GM18858 (cell line): ENCODE results near the gene CLEC12A.
"Not testable (repeated sequence)": the region's sequence is repeated elsewhere in the genome, so short reads cannot be mapped to it uniquely, and the experiment has no call there.

Experiments used
- ATAC-seq: cut with Tn5 transposase; IDR thresholded peaks from one replicate; pipeline ENCODE4 v1.9.1; 2021; ENCODE audit not compliant: unreplicated experiment

CLEC12A gene

DNA sequence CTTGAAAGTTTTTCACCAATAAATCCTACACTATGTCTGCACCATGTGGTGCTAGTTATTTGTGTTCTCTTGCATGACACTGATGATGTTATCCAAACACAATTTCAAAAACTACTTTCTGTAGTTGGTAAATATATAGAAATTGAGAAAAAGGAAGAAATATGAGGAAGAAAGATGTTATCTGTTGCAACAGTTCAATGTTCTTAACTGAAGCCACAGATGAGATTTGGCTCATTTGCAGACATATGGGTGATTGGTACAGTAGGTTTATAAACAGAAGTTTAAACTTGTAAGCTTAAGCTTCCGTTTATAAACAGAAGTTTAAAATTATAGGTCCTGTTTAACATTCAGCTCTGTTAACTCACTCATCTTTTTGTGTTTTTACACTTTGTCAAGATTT, at the start of gene CLEC12A:
Gene CLEC12A (plus strand): TSS at position 229 of the 400 bp plus-strand sequence. CDS start 188 bp downstream, outside the sequence.
- no peak for ATAC-seq

DNA sequence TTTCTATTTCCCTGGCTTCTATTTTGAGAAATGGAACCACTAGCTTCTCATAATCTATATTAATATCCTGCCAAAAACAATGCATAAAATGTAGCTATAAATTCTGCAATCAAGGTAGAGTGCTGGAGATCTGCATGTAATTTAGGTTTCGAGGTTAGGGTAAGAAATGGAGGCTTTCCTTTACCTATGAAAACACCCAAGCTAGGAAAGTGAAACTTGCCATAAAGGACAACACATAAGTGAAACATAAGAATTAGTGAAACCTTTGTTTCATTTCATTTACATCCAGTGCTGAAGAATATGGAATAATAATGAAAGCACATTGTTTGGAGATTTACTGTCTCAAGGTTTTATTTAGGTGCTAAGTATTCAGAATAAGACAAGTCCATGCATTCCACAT, 48.8 kb upstream of the CLEC12A start:
- no peak for ATAC-seq

DNA sequence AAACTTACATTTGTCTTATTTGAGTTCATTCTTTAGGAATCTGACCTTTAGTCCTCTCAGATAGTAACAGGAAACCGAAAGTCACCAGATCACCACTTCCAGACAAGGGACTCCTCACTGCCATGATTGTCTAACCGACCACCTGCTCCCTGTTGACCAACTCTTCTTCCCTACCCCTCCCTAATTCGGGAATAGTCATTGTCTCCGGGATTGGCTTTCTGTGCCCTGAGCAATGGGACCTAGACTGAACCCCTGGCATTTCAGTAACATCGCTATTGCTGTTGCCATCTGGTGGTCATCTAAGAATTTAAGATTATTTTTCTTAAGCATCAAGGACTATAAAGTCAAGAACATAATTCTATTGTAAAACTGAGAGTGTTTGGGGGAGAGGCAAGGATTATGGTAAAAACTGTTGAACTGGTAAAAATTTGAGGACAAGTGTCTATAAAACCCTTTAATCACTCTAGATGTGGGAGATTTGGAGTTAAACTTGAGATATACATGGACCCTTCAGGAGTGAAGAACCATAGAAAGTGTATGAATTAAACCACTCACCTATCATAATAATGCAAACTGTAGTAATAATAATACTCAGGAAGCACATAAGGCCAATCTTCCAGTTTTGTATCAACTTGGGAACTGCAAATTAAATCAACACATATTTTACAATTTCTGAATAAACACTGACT, 45.4 kb upstream of the CLEC12A start:
- ATAC-seq, result no peak

DNA sequence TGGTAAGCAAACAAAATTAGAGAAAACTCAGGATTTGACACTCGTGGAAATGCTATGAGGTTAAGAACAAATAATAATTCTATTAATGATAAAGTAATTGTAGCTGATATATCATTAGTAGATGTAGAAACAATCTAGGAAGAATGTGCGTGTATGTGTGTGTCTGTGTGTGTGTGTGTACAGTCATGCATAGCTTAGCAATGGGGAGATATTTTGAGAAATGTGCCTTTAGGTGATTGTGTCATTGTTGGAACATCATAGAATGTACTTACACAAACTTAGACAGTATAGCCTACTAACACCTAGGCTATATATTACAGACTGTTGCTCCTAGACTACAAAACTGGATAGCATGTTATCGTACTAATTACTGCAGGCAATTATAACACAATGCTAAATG, 44.3 kb upstream of the CLEC12A start:
- ATAC-seq, result no peak

DNA sequence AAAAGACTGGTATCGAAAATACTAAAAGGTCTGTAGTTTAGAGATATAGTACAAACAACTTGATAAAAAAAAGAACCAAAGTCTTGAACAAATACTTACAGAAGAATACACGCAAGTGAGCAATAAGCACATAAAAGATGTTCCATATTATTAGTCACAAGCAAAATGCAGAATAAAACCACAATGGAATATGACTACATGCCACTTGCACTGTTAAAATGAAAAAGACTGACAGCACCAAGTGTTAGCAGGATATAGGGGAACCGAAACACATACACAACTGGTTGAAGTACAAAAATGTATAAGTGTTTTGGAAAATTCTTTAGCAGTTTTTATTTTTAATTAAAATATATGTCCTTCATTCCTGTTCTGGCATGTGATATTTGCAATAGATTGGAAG, 42.6 kb upstream of the CLEC12A start:
- ATAC-seq, result no peak

DNA sequence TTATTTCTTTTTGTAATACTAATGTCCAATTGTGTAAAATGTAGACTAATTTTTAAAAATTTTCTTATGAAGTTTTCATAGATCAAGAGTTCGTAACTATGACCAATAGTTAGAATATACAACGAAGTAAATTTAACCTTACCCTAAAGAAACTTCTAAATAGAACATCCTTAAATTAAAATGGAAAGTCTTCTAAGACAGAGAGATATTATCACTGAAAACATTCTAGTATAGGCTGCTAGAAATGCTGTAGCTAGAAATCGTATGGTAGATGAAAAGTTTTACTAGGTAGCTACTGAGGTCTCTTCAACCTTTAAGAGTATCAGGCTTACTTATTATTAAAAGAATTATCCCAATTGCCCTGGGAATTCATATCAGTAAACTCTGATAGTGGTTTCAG, 40.0 kb upstream of the CLEC12A start:
- no peak for ATAC-seq

DNA sequence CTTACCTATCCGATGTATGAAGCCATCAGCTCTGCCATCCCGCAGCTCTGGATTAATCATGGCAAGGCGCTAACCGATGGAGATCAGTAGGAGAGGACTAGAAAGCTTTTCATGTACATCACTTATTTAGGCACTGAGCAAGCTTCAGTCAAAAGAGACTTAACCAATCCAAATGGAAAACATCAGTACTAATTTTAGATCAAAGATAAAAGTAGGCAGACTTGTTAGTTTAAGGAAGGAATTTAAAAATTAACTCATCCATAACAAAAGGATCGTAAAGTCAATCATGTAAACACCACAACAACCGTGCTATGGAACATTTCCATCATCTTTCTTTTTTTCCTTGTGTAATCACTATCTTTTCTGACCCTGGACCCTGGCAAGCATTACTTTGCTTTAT, 38.9 kb upstream of the CLEC12A start, which contains the start of gene CLEC2A:
Gene CLEC2A (minus strand): TSS at position 101 of the 400 bp plus-strand sequence. CDS start 41 bp downstream, at position 60.
- ATAC-seq, result no peak

DNA sequence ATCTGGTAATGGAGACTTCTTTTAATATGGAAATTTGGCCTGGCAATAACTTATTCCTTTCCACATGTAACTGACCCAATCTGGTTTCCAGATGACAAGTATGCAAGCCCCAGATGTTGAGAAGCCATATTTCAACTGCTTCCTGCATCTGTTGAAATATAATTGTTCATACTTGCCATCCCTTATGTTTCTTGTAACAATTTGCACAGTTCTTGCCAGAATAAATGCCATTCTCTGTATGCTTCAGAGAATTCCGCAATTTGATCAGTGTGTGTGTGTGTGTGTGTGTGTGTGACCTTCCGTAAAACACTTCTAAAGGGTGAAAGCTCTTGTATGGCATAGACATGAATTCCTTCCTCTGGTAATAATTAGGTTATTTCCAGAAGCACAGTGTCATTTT, 37.3 kb upstream of the CLEC12A start:
- no peak for ATAC-seq

DNA sequence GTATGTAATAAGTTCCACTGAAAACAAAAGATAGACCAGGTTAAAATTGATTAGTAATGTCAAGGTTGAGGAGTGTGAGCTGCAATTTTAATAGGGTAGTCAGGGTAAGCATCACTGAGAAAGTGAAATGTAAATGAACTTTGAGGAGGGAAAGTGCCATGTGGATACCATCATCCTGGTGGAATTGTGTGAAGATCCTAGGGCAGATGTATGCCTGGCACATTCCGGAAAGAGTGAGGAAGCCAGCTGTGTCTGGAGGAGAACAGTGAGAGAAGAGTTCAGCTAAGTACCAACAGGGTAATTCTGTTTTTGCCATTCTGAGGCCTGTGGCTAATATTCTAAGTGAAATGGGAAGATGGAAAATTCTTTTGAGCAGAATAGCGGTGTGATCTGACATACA, 36.2 kb upstream of the CLEC12A start:
- ATAC-seq, result no peak

DNA sequence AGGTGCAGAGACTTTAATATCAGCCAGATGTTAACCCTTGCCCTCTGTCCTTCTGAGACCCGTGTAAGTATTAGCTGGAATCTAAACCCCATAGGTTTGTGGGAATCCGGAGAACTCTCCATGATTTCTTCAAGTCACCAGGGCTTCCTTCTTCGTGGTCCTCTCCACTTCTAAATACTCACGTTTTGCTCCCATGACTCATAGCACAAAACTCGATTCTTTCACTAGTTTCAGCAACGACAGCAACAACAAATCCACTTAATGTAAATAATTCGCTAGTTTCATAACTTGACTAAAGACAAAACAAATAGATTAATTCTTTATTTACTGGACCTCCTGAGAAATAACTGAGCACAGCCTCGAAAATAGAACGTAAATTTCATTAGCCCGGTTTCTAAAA, 34.6 kb upstream of the CLEC12A start:
- no peak for ATAC-seq

DNA sequence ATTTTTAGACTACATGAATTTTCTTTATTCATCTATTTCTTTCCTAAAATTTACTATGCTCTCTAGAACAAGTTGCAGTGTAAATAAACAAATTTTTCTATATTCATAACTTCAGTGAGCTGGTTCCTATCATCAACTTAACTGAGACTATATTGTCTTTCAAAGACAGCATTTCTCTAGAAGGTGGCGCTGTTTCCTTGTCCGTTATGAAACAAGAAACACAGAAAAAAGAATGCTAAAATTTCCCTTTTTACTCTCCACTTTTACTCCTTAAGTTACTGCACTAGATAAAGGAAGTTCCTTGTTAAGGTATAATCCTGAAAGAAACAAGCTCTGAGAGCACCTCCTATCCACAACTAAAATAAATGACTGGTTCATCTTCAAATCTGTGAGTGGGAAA, 30.8 kb upstream of the CLEC12A start:
- no peak for ATAC-seq

DNA sequence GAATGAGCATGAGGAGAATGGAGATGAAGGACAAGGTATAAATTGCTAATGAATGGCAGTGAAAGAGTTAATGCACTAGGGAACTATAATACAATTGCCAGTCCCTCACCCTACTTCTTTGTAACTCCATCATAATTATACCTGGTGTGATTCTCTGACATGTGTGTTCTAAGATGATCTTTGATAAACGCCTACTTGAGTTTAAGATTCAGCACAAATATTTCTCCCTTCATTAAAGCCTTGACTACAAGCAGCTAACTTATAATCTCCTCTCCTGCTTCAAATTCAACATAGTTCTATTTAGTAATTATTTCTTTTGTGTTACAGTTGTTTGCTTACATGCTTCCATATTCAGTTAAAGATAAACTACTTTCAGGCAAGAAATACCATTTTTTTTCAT, 29.4 kb upstream of the CLEC12A start:
- ATAC-seq, result no peak

DNA sequence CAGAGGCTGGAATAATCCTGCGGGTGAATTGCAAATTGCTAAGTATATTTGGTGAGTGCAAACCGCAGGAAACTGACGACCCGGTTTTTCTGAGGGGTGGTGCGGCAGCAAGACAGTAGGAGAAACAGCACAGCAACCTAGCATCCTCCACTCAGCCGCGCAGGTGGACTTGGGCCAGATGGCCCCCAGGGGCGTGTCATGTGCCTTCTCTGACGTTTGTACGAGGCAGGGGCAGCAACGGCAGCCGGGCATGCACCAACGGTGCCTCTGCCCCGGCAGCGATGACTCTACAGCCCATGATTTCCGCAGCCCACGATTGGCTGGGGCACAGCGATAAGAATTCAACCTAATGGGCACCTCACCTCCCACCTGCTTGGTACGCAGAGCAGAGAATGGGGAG, 28.0 kb upstream of the CLEC12A start:
- ATAC-seq, result no peak

DNA sequence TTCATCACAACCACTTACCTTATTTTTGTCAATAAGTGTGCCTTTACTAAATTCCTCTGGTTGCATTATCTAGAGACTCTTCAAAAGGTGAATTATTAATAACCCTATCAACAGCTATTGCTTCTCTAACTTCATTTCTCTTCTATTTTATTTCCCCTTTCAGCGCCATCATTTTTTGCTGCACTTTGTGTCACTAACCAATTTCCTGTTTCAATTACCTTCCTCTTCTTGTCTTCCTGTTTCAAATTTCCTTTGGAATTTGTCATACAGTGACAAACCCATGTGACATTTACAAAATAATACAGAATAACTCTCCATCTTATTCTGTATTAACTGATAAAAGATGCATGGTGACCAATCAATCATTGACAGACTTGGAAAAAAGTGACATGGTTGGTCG, 26.8 kb upstream of the CLEC12A start:
- ATAC-seq, result no peak

DNA sequence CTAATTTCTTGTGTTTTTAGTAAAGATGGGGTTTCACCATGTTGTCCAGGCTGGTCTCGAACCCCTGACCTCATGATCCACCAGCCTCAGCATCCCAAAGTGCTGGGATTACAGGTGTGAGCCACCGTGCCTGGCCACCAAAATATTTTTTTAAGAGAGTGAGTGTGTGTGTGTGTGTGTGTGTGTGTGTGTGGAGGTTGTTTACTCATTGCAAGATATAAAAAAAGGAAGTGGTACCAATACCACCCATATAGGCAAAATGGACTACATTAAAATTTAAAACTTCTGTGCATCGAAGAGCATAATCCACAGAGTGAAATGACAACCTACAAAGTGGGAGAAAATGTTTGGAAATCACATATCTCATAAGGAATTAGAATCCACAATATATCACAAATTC, 23.5 kb upstream of the CLEC12A start:
- no peak for ATAC-seq

DNA sequence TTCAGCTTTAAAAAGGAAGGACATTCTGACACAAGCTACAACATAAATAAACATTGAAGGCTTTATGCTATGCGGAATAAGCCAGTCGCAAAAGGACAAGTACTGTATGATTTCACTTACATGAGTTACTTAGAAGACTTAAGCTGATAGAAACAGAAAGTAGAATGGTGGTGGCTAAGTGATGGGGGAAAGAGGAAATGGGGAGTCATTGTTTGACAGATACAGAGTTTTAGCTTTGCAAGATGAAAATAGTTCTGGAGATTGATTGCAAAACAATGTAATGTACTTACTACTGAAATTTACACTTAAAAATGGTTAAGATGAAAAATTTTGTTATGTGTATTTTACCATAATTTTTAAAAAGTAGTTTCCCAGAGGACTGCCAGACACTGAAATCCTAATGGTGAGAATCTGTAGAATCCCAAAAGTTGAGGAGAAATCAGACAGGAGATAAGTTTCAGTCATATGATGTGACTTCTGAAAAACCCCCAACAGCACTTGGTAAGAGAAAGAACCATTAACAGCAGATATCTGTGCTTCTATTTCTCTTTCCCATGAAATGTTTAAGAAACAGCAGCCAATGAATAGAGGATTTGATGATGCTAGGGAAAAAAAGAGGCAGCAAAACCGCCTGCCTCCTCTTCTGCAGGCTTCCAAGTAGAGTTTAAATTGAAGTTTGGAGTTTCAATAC, 22.5 kb upstream of the CLEC12A start:
- peak; percentile 94 for ATAC-seq

DNA sequence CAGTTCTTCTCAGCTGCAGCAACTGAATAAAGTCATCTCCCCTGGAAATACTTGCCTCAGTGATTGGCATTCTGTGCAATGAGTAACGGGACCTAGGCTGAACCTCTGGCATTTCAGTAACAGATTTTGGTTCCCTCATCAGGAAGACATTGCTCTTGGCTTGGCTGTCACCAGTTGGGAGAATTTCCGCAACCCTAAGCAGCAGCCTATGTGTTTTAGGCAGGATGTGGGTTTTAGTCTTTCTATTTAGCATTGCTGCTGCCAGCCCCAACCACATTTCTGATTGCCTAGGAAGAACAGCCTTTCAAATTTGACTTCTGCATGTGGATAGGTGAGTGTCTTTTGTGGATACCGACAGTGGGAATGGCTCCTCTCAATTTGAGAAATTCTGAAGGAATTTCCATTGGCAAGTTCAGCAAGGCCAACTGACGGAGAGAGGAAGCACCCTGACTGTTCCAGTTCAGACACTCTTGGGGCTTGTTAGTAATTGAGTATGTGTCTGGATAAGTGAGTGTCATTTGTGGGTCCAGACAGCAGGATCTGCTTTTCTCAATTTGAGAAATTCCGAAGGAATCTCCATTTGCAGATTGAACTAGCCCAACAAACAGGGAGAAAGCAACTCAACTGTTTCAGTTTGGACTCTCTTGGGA, 20.1 kb upstream of the CLEC12A start:
- ATAC-seq, result no peak

DNA sequence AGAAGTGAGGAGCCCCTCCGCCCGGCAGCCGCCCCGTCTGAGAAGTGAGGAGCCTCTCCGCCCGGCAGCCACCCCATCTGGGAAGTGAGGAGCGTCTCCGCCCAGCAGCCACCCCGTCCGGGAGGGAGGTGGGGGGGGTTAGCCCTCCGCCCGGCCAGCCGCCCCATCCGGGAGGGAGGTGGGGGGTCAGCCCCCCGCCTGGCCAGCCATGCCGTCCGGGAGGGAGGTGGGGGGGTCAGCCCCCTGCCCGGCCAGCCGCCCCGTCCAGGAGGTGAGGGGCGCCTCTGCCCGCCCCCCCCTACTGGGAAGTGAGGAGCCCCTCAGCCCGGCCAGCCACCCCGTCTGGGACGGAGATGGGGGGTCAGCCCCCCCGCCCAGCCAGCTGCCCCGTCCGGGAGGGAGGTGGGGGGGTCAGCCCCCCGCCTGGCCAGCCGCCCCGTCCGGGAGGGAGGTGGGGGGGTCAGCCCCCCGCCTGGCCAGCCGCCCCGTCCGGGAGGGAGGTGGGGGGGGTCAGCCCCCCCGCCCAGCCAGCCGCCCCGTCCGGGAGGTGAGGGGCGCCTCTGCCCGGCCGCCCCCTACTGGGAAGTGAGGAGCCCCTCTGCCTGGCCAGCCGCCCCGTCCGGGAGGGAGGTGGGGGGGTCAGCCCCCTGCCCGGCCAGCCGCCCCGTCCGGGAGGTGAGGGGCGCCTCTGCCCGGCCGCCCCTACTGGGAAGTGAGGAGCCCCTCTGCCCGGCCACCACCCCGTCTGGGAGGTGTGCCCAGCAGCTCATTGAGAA, 18.1 kb upstream of the CLEC12A start:
- not testable (repeated sequence) for ATAC-seq

DNA sequence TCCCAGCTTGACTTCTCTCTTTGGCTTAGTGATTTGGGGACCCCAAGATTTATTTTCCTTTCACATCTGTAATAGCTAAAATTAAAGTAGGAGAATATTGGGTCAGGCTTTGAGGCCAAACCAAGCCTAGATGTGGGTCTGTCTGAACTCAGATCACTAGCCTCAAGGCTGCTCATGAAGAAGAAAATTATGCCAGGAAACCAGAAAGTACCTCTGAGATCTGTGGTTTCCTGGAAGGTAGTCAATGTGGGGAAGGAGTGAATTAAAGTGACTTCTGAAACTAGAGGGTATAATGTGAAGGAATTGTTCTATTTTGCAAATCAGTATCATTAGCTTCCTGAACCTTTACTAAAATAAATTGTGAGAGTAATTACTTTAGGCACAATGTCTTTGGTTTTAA, 13.4 kb upstream of the CLEC12A start:
- ATAC-seq, result no peak

DNA sequence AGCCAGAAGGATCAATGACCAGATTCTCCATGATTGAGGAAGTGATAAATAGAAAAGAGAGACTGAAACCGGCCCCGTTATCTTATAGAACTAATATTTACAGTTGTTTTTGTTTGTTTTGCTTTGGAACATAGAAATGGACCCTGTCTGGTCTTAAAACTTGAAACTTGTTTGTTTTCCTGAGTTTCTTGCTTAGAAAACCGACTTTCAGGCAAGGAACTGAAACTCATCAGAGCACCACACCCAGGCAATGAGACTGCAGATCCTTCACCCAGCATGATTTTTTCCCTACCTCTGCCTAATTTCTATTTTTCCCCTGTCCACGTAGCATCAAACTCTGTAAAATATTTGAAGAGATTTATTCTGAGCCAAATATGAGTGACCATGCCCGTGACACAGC, 10.6 kb upstream of the CLEC12A start:
- no peak for ATAC-seq

DNA sequence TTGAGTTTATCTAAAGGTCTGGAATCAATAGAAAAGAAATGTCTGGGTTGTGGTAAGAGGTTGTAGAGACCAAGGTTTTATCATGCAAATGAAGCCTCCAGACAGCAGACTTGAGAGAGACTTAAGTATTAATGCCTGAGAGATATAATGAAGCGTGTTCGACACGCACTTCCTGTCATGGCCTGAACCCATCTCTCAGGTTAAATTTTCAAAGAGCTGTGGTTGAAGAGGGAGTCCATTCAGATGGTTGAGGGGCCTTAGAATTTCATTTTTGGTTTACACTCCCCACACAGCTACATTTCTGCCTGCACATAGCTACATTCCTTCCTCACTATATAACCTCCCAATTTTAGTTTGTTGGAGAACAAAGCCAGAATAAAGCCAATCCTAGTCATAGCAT, 10.1 kb upstream of the CLEC12A start:
- peak; percentile 46 for ATAC-seq
